ENCODE data around the gene PDXDC1.
"Not testable (repeated sequence)": the region's sequence is repeated elsewhere in the genome, so short reads cannot be mapped to it uniquely, and the experiment has no call there.

The PDXDC1 gene

DNA sequence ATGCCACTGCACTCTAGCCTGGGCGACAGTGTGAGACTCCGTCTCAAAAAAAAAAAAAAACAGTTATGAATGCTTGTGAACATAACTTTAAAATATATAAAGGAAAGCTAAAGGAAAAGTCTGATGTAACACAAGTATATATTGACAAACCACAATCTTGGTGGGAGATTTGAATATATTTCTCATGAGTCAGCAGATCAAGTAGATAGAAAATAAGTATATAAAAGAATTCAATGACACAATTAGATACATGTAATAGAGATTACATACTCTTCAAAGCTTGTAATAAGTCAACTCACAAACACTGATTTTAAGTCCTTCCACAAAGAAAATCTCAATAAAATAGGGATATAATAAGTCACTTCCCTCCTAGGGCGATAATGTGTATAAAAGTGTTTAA, 40.8 kb downstream of the PDXDC1 start:
- H3K4me3 ChIP-seq (ENCODE audit: low read depth in 1 of 2, low read length in 2 of 2); H3K9ac ChIP-seq (ENCODE audit: low read depth in 1 of 2, low read length in 2 of 2); H3K27ac ChIP-seq (ENCODE audit: low read depth, low read length); H3K9me3 ChIP-seq (ENCODE audit: control insufficient read depth in 1 of 2, low read length in 2 of 2); H3K27me3 ChIP-seq (ENCODE audit: control insufficient read depth in 1 of 2, insufficient read depth in 2 of 2, low read length in 2 of 2): not testable (repeated sequence)
- peaks cover 0 to 10% of the 10 kb centered on the region in 2 donors for H3K4me1 ChIP-seq (ENCODE audit: control insufficient read depth in 1 of 2, insufficient read depth in 2 of 2, low read length in 2 of 2)
- H3K36me3 ChIP-seq (ENCODE audit: control insufficient read depth in 1 of 2, insufficient read depth in 2 of 2, low read length in 2 of 2), result peaks cover 9 to 50% of the 10 kb centered on the region in 2 donors

DNA sequence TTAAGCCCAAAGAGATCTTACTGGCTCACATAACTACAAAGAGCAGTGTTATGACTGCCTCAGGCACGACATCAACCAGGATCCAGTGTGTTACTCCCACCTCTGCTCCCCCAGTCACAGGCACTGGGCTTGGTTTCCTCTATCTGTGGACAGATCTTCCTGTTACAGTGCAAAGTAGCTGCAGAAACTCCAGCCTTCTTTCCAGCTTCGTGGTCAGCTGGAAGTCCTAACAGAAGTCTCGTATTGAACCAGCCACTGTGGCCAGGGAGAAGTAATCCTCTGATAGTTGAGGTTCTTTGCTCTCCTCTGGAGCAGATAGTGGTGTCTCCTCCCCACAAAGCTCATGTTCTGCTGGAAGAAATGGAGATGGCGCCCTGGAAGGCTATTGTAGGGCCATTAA, 41.5 kb downstream of the PDXDC1 start:
- Histone ChIP-seq H3K4me1 (ENCODE audit: control insufficient read depth in 1 of 2, insufficient read depth in 2 of 2, low read length in 2 of 2) (peaks cover 0 to 10% of the 10 kb centered on the region in 2 donors), H3K36me3 (ENCODE audit: control insufficient read depth in 1 of 2, insufficient read depth in 2 of 2, low read length in 2 of 2) (peaks cover 9 to 51% of the 10 kb centered on the region in 2 donors)
- not testable (repeated sequence) for H3K9me3 ChIP-seq (ENCODE audit: control insufficient read depth in 1 of 2, low read length in 2 of 2); H3K27me3 ChIP-seq (ENCODE audit: control insufficient read depth in 1 of 2, insufficient read depth in 2 of 2, low read length in 2 of 2); H3K4me3 ChIP-seq (ENCODE audit: low read depth in 1 of 2, low read length in 2 of 2); H3K27ac ChIP-seq (ENCODE audit: low read depth, low read length); H3K9ac ChIP-seq (ENCODE audit: low read depth in 1 of 2, low read length in 2 of 2)

DNA sequence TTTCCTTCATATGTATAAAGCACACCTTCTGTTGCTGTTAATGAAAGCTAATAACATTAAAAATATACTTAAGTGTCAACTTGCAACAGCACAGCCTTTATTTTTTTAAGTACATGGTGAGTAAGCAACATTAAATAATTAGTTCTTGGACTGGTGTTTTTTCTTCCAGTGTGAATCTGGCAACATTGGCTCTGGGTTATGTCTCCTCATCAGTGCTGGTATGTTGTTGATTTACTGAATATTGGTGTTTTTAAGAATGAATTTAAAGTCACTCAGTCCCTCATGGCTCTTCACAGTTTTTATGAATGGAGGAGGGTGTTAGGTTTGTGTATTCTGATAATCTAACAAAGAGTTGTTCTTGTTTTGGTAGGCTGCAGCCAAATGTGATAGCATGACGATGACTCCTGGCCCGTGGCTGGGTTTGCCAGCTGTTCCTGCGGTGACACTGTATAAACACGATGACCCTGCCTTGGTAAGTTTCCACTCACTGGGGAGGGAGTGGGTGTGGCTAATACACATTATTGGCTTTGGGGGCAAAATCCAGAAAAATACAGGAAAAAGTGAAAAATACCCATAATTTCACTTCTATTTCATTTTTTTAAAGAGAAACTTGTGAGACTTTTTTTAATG, 42.2 kb downstream of the PDXDC1 start:
- not testable (repeated sequence) for H3K27me3 ChIP-seq (ENCODE audit: control insufficient read depth in 1 of 2, insufficient read depth in 2 of 2, low read length in 2 of 2); H3K4me3 ChIP-seq (ENCODE audit: low read depth in 1 of 2, low read length in 2 of 2); H3K9me3 ChIP-seq (ENCODE audit: control insufficient read depth in 1 of 2, low read length in 2 of 2); H3K9ac ChIP-seq (ENCODE audit: low read depth in 1 of 2, low read length in 2 of 2); H3K27ac ChIP-seq (ENCODE audit: low read depth, low read length)
- H3K36me3 ChIP-seq (ENCODE audit: control insufficient read depth in 1 of 2, insufficient read depth in 2 of 2, low read length in 2 of 2), result peaks cover 9 to 58% of the 10 kb centered on the region in 2 donors
- peaks cover 0 to 10% of the 10 kb centered on the region in 2 donors for H3K4me1 ChIP-seq (ENCODE audit: control insufficient read depth in 1 of 2, insufficient read depth in 2 of 2, low read length in 2 of 2)

DNA sequence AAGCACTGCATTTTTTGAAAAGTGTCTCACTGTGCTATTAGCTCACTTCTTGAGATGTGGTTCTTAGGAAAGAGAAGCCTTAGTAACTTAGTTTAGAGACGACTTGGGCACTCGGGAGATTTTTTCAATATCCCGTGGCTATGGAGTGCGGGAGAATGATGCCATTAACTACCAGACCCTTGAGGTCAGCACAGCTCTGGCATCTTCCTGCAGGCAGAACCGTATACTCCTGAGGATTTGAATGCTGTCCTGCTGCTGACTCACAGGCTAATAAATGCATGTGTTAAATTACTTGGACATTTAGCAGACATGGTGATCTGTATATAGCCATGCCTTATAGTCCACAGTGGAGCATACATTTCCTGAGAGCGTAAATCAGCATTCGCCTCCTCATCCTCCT, 46.6 kb downstream of the PDXDC1 start:
- H3K4me1 ChIP-seq (ENCODE audit: control insufficient read depth in 1 of 2, insufficient read depth in 2 of 2, low read length in 2 of 2); H3K27me3 ChIP-seq (ENCODE audit: control insufficient read depth in 1 of 2, insufficient read depth in 2 of 2, low read length in 2 of 2): not testable (repeated sequence)
- peaks cover 13 to 82% of the 10 kb centered on the region in 2 donors for H3K36me3 ChIP-seq (ENCODE audit: control insufficient read depth in 1 of 2, insufficient read depth in 2 of 2, low read length in 2 of 2)

GRCh38 chr16:15022194-15022593, 47.4 kb downstream of the PDXDC1 start:
- H3K9ac ChIP-seq (ENCODE audit: low read depth in 1 of 2, low read length in 2 of 2); H3K4me3 ChIP-seq (ENCODE audit: low read depth in 1 of 2, low read length in 2 of 2); H3K9me3 ChIP-seq (ENCODE audit: control insufficient read depth in 1 of 2, low read length in 2 of 2); H3K4me1 ChIP-seq (ENCODE audit: control insufficient read depth in 1 of 2, insufficient read depth in 2 of 2, low read length in 2 of 2); H3K27ac ChIP-seq (ENCODE audit: low read depth, low read length); H3K27me3 ChIP-seq (ENCODE audit: control insufficient read depth in 1 of 2, insufficient read depth in 2 of 2, low read length in 2 of 2): not testable (repeated sequence)
- H3K36me3 ChIP-seq (ENCODE audit: control insufficient read depth in 1 of 2, insufficient read depth in 2 of 2, low read length in 2 of 2), result peaks cover 13 to 82% of the 10 kb centered on the region in 2 donors

More for the DNA sequence above, 46.6 kb downstream of the PDXDC1 start:
- H3K9me3 ChIP-seq (ENCODE audit: control insufficient read depth in 1 of 2, low read length in 2 of 2); H3K4me3 ChIP-seq (ENCODE audit: low read depth in 1 of 2, low read length in 2 of 2); H3K27ac ChIP-seq (ENCODE audit: low read depth, low read length); H3K9ac ChIP-seq (ENCODE audit: low read depth in 1 of 2, low read length in 2 of 2): not testable (repeated sequence)

DNA sequence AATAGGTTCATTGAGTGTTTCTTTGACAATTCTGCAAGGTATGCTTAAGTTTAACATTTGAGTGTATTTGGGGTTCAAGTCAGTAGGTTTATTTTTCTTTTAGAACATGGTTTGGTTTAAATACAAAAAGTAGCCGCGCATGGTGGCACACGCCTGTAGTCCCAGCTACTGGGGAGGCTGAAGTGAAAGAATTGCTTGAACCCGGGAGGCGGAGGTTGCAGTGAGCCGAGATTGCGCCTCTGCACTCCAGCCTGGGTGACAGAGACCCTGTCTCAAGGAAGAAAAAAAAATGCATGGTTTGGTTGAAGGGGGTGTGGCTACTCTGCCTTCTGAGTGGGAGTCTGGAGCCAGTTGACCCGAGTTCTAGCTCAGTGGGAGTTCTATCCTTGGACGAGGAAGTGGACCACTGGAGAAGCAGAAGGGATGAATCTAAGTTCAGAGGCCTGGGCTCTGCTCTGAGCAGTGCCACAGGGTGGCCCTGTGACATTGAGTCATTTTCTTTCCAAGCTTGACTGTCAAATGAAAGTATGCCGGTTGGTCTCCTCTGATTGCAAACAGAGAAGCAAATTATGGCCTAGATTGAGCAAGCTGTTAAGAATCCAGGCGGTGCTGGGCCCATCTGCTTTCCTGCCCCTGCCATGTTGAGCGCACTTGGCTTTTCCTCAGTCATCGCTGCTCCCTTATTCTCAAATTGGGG, 48.7 kb downstream of the PDXDC1 start:
- H3K27ac ChIP-seq (ENCODE audit: low read depth, low read length); H3K4me3 ChIP-seq (ENCODE audit: low read depth in 1 of 2, low read length in 2 of 2); H3K4me1 ChIP-seq (ENCODE audit: control insufficient read depth in 1 of 2, insufficient read depth in 2 of 2, low read length in 2 of 2); H3K9ac ChIP-seq (ENCODE audit: low read depth in 1 of 2, low read length in 2 of 2); H3K27me3 ChIP-seq (ENCODE audit: control insufficient read depth in 1 of 2, insufficient read depth in 2 of 2, low read length in 2 of 2); H3K9me3 ChIP-seq (ENCODE audit: control insufficient read depth in 1 of 2, low read length in 2 of 2): not testable (repeated sequence)
- peaks cover 13 to 84% of the 10 kb centered on the region in 2 donors for H3K36me3 ChIP-seq (ENCODE audit: control insufficient read depth in 1 of 2, insufficient read depth in 2 of 2, low read length in 2 of 2)

DNA sequence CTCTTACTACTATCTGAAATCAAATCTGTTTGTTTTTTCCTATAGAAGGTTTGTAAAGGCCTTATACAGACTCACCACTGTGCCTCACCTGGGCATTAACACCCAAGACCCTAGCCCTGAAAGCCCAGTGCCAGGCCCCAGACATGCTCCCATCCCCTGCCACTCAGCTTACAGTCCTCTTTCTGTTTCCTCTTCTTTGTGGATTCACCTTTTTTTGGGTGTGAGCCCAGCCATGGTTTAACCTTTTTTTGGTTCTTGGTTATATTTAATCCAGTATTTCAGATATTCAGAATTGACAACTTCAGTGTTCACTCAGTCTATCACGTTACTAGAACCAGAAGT, 50.0 kb downstream of the PDXDC1 start:
- not testable (repeated sequence) for H3K9ac ChIP-seq (ENCODE audit: low read depth in 1 of 2, low read length in 2 of 2); H3K27ac ChIP-seq (ENCODE audit: low read depth, low read length)
- H3K36me3 ChIP-seq (ENCODE audit: control insufficient read depth in 1 of 2, insufficient read depth in 2 of 2, low read length in 2 of 2), result peaks cover 9 to 81% of the 10 kb centered on the region in 2 donors

DNA sequence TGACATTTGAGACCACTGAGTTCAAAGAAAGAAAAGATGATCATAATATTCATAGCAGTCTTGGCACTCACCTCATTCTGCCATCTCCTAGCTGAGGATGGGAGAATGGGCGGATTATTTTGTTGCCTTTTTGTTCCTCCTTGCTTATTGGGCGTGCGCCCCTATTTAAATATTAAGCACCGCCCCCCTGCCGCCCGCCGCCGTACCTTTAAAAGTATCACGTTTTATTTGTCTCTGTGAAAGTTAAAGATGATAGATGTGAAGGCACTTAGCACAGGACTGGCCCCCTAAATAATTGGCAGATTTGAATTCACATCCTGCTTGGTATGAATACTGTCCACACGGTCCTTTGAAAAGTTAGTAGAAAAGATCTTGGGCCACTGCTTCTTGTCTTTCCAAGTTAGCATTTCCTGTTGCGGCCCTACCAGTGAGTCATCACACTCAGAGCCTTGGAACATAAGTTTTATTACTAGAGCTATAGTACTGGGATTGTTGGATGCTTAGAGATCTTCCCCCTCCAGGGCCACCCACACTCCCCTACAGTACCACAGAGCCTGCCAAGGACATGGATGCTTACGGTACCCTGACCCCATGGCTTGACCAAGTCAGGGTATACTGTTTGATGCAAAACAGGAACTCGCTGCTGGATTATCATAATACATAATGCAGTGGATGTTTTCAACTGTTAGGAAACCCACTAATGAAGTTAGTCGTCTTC, 50.6 kb downstream of the PDXDC1 start:
- not testable (repeated sequence) for H3K9me3 ChIP-seq (ENCODE audit: control insufficient read depth in 1 of 2, low read length in 2 of 2); H3K9ac ChIP-seq (ENCODE audit: low read depth in 1 of 2, low read length in 2 of 2); H3K4me1 ChIP-seq (ENCODE audit: control insufficient read depth in 1 of 2, insufficient read depth in 2 of 2, low read length in 2 of 2); H3K27me3 ChIP-seq (ENCODE audit: control insufficient read depth in 1 of 2, insufficient read depth in 2 of 2, low read length in 2 of 2); H3K4me3 ChIP-seq (ENCODE audit: low read depth in 1 of 2, low read length in 2 of 2); H3K27ac ChIP-seq (ENCODE audit: low read depth, low read length)
- H3K36me3 ChIP-seq (ENCODE audit: control insufficient read depth in 1 of 2, insufficient read depth in 2 of 2, low read length in 2 of 2), result peaks cover 9 to 81% of the 10 kb centered on the region in 2 donors

More for the DNA sequence above, 50.0 kb downstream of the PDXDC1 start:
- H3K4me1 ChIP-seq (ENCODE audit: control insufficient read depth in 1 of 2, insufficient read depth in 2 of 2, low read length in 2 of 2); H3K4me3 ChIP-seq (ENCODE audit: low read depth in 1 of 2, low read length in 2 of 2); H3K27me3 ChIP-seq (ENCODE audit: control insufficient read depth in 1 of 2, insufficient read depth in 2 of 2, low read length in 2 of 2); H3K9me3 ChIP-seq (ENCODE audit: control insufficient read depth in 1 of 2, low read length in 2 of 2): not testable (repeated sequence)

GRCh38 chr16:15027051-15027450, 52.2 kb downstream of the PDXDC1 start:
- H3K9me3 ChIP-seq (ENCODE audit: control insufficient read depth in 1 of 2, low read length in 2 of 2), result not testable (repeated sequence)
- peaks cover 20 to 80% of the 10 kb centered on the region in 2 donors for H3K36me3 ChIP-seq (ENCODE audit: control insufficient read depth in 1 of 2, insufficient read depth in 2 of 2, low read length in 2 of 2)

GRCh38 chr16:15027503-15028344, 52.9 kb downstream of the PDXDC1 start:
- H3K4me1 ChIP-seq (ENCODE audit: control insufficient read depth in 1 of 2, insufficient read depth in 2 of 2, low read length in 2 of 2); H3K27me3 ChIP-seq (ENCODE audit: control insufficient read depth in 1 of 2, insufficient read depth in 2 of 2, low read length in 2 of 2); H3K9ac ChIP-seq (ENCODE audit: low read depth in 1 of 2, low read length in 2 of 2); H3K27ac ChIP-seq (ENCODE audit: low read depth, low read length); H3K9me3 ChIP-seq (ENCODE audit: control insufficient read depth in 1 of 2, low read length in 2 of 2); H3K4me3 ChIP-seq (ENCODE audit: low read depth in 1 of 2, low read length in 2 of 2): not testable (repeated sequence)
- H3K36me3 ChIP-seq (ENCODE audit: control insufficient read depth in 1 of 2, insufficient read depth in 2 of 2, low read length in 2 of 2), result peaks cover 25 to 81% of the 10 kb centered on the region in 2 donors

More at GRCh38 chr16:15027051-15027450, 52.2 kb downstream of the PDXDC1 start:
- not testable (repeated sequence) for H3K4me1 ChIP-seq (ENCODE audit: control insufficient read depth in 1 of 2, insufficient read depth in 2 of 2, low read length in 2 of 2); H3K9ac ChIP-seq (ENCODE audit: low read depth in 1 of 2, low read length in 2 of 2); H3K4me3 ChIP-seq (ENCODE audit: low read depth in 1 of 2, low read length in 2 of 2); H3K27ac ChIP-seq (ENCODE audit: low read depth, low read length); H3K27me3 ChIP-seq (ENCODE audit: control insufficient read depth in 1 of 2, insufficient read depth in 2 of 2, low read length in 2 of 2)
